H9 (cell line): ENCODE measurements around the gene CCDC18. TPM values are rescaled to one million over a fixed set of nuclear protein-coding genes. Genes with fewer than 3 reads are reported as not detected.

Experiments
- DNase-seq: peaks from one replicate; pipeline ENCODE4 v3.0.0-alpha.2; 2017
- H2AFZ ChIP-seq: one replicate; pipeline ENCODE4 v1.6.1; 2013; ENCODE audit warnings: mild to moderate bottlenecking, low read length, control low read depth, moderate library complexity
- H2AK5ac ChIP-seq: 2 replicates; pipeline ENCODE4 v1.6.1; 2013; ENCODE audit warnings: low read length, control low read depth, mixed read lengths; ENCODE audit not compliant: insufficient read length
- H2BK120ac ChIP-seq: one replicate; pipeline ENCODE4 v1.6.1; 2013; ENCODE audit warnings: low read depth, mild to moderate bottlenecking, low read length, control low read depth, inconsistent platforms; ENCODE audit not compliant: poor library complexity, severe bottlenecking
- H2BK12ac ChIP-seq: 2 replicates; pipeline ENCODE4 v1.6.1; 2013; ENCODE audit warnings: low read length, control low read depth, mixed read lengths, low read depth; ENCODE audit not compliant: insufficient read length
- H2BK15ac ChIP-seq: 2 replicates; pipeline ENCODE4 v1.6.1; 2013; ENCODE audit warnings: low read depth, low read length, control low read depth
- H2BK20ac ChIP-seq: one replicate; pipeline ENCODE4 v1.6.1; 2013; ENCODE audit warnings: low read depth, mild to moderate bottlenecking, low read length, control low read depth, inconsistent platforms; ENCODE audit not compliant: poor library complexity, severe bottlenecking
- H2BK5ac ChIP-seq: 2 replicates; pipeline ENCODE4 v1.6.1; 2013; ENCODE audit warnings: low read length, control low read depth, mixed read lengths; ENCODE audit not compliant: insufficient read length
- H3K14ac ChIP-seq: 2 replicates; pipeline ENCODE4 v1.6.1; 2013; ENCODE audit warnings: low read length, control low read depth; ENCODE audit not compliant: insufficient read depth
- H3K18ac ChIP-seq: 2 replicates; pipeline ENCODE4 v1.6.1; 2013; ENCODE audit warnings: low read depth, mild to moderate bottlenecking, mixed read lengths, low read length, control low read depth; ENCODE audit not compliant: insufficient read length
- H3K23ac ChIP-seq: 2 replicates; pipeline ENCODE4 v1.6.1; 2013; ENCODE audit warnings: low read length, control low read depth, mixed read lengths, low read depth; ENCODE audit not compliant: insufficient read length
- H3K23me2 ChIP-seq: 2 replicates; pipeline ENCODE4 v1.6.1; 2013; ENCODE audit warnings: low read depth, mild to moderate bottlenecking, mixed read lengths, low read length, control low read depth; ENCODE audit not compliant: insufficient read length, poor library complexity, severe bottlenecking
- H3K27ac ChIP-seq: 2 replicates; pipeline ENCODE4 v1.5.1; 2013; ENCODE audit warnings: low read length, control low read depth, mixed read lengths, low read depth; ENCODE audit not compliant: insufficient read length
- H3K27me3 ChIP-seq: 2 replicates; pipeline ENCODE4 v1.6.1; 2013; ENCODE audit warnings: low read length, control low read depth, inconsistent platforms; ENCODE audit not compliant: insufficient read depth
- H3K4ac ChIP-seq: 2 replicates; pipeline ENCODE4 v1.6.1; 2013; ENCODE audit warnings: low read depth, mild to moderate bottlenecking, control low read depth, inconsistent platforms, low read length, moderate library complexity
- H3K4me1 ChIP-seq: 2 replicates; pipeline ENCODE4 v1.6.1; 2013; ENCODE audit warnings: low read length, control low read depth, inconsistent platforms; ENCODE audit not compliant: insufficient read depth
- H3K4me2 ChIP-seq: 2 replicates; pipeline ENCODE4 v1.6.1; 2013; ENCODE audit warnings: low read length, control low read depth, mixed read lengths; ENCODE audit not compliant: insufficient read length, insufficient read depth
- H3K56ac ChIP-seq: 2 replicates; pipeline ENCODE4 v1.6.1; 2013; ENCODE audit warnings: low read depth, mild to moderate bottlenecking, mixed read lengths, low read length, control low read depth; ENCODE audit not compliant: insufficient read length
- H3K79me1 ChIP-seq: 2 replicates; pipeline ENCODE4 v1.6.1; 2013; ENCODE audit warnings: low read depth, mild to moderate bottlenecking, moderate library complexity, low read length, control low read depth, inconsistent platforms; ENCODE audit not compliant: insufficient read depth, poor library complexity, severe bottlenecking
- H3K79me2 ChIP-seq: 2 replicates; pipeline ENCODE4 v1.6.1; 2013; ENCODE audit warnings: low read length, control low read depth, inconsistent platforms; ENCODE audit not compliant: insufficient read depth
- H3K9ac ChIP-seq: 2 replicates; pipeline ENCODE4 v1.6.1; 2013; ENCODE audit warnings: low read length, control low read depth, mixed read lengths; ENCODE audit not compliant: insufficient read length; ENCODE audit errors: extremely low read depth
- H3K9me3 ChIP-seq: one replicate; pipeline ENCODE4 v1.6.1; 2013; ENCODE audit warnings: low read depth, low read length, inconsistent platforms; ENCODE audit not compliant: control insufficient read depth
- H3T11ph ChIP-seq: one replicate; pipeline ENCODE4 v1.6.1; 2013; ENCODE audit warnings: mild to moderate bottlenecking, low read length, control low read depth, inconsistent platforms
- H4K20me1 ChIP-seq: one replicate; pipeline ENCODE4 v1.6.1; 2013; ENCODE audit not compliant: control insufficient read depth, insufficient read length, insufficient read depth
- H4K5ac ChIP-seq: 2 replicates; pipeline ENCODE4 v1.6.1; 2013; ENCODE audit warnings: low read depth, mild to moderate bottlenecking, mixed read lengths, low read length, control low read depth; ENCODE audit not compliant: insufficient read length
- H4K8ac ChIP-seq: replicated peaks from 2 replicates; pipeline ENCODE4 v1.6.1; 2013; ENCODE audit warnings: low read length, control low read depth, mixed read lengths, low read depth; ENCODE audit not compliant: insufficient read length
- H4K91ac ChIP-seq: 2 replicates; pipeline ENCODE4 v1.6.1; 2013; ENCODE audit warnings: low read depth, mild to moderate bottlenecking, moderate library complexity, mixed read lengths, low read length, control low read depth; ENCODE audit not compliant: insufficient read length
- H3K27ac Mint-ChIP-seq, 3 experiments: 2 replicates in 2 of 3; 3 replicates in 1 of 3; pipeline ENCODE4 v1.8.0; 2020 to 2021; ENCODE audit warnings: mixed read lengths in 3 of 3, mild to moderate bottlenecking in 1 of 3, moderate library complexity in 1 of 3
- H3K27me3 Mint-ChIP-seq: 2 replicates; pipeline ENCODE4 v1.8.0; 2021; ENCODE audit warnings: low read depth, mild to moderate bottlenecking, moderate library complexity, mixed read lengths
- H3K36me3 Mint-ChIP-seq, 3 experiments: 2 replicates in 2 of 3; 3 replicates in 1 of 3; pipeline ENCODE4 v1.8.0; 2020 to 2021; ENCODE audit warnings: low read depth in 3 of 3, mixed read lengths in 3 of 3; ENCODE audit not compliant: insufficient read depth in 1 of 3
- H3K4me1 Mint-ChIP-seq, 2 experiments: 2 replicates each; pipeline ENCODE4 v1.8.0; 2020; ENCODE audit warnings: mixed read lengths in 2 of 2
- H3K4me3 Mint-ChIP-seq, 2 experiments: 2 replicates in 1 of 2; 3 replicates in 1 of 2; pipeline ENCODE4 v1.8.0; 2020 to 2021; ENCODE audit warnings: mild to moderate bottlenecking in 2 of 2, mixed read lengths in 2 of 2, moderate library complexity in 1 of 2
- H3K9me3 Mint-ChIP-seq, 2 experiments: 2 replicates in 1 of 2; 3 replicates in 1 of 2; pipeline ENCODE4 v1.8.0; 2020; ENCODE audit warnings: mild to moderate bottlenecking in 2 of 2, mixed read lengths in 2 of 2, moderate library complexity in 1 of 2
- WGBS: extraction: QIAGEN DNeasy Blood & Tissue Kit; methylation state at CpG from one replicate; pipeline ENCODE4 v1.1.7; 2013; ENCODE audit warnings: missing lambda C conversion rate, low lambda C conversion rate, mixed read lengths; ENCODE audit not compliant: insufficient read length; ENCODE audit errors: extremely low coverage; 5-methylcytosine and 5-hydroxymethylcytosine counted together
- total RNA-seq: library from RNA; stranded (reverse); gene quantifications from 2 replicates; pipeline ENCODE4 v1.2.1, GENCODE V29; 2021
- TF ChIP-seq, protein P1 (sequence below): fragments of 200-600 bp; sonication (generic); conservative IDR thresholded peaks from 3 replicates; pipeline ENCODE4 v1.8.0; 2021; ENCODE audit warnings: antibody characterized with exemption, mild to moderate bottlenecking

Gene CCDC18
- total RNA-seq, 1 experiment from 2014 or later = 19.5 TPM

GRCh38 chr1:93148001-93148400 is 32.5 kb upstream of the CCDC18 start:
- no peaks in the 10 kb centered on the region for H3K9me3 ChIP-seq
- H2AK5ac ChIP-seq = no peak overlapping the region
- H3K4ac ChIP-seq = no peak overlapping the region
- no peaks in the 10 kb centered on the region for H3K4me1 ChIP-seq
- Mint-ChIP-seq H3K27ac (peak overlapping the region in 1 of 3 experiments; percentile 39; a peak in 2 of 7 replicates), H3K4me3 (no peak overlapping the region), H3K9me3 (no peaks in the 10 kb centered on the region), H3K4me1 (peaks cover 12% of the 10 kb centered on the region in 2 experiments), H3K36me3 (peaks cover 4 to 10% (median 9%) of the 10 kb centered on the region in 3 experiments; a peak in 6 of 7 replicates), H3K27me3 (no peaks in the 10 kb centered on the region; the same call in 1 of the 2 replicates)
- no peak overlapping the region for H4K8ac ChIP-seq
- no peak overlapping the region for H3K18ac ChIP-seq
- no peaks in the 10 kb centered on the region for H3K23me2 ChIP-seq
- no peak overlapping the region for H3K56ac ChIP-seq
- H4K5ac ChIP-seq = no peak overlapping the region
- H4K20me1 ChIP-seq = no peaks in the 10 kb centered on the region
- no peak overlapping the region for H3T11ph ChIP-seq
- no peak overlapping the region for H2BK5ac ChIP-seq
- no peak overlapping the region for H2BK12ac ChIP-seq
- DNase-seq = no peak
- no peaks in the 10 kb centered on the region for H3K27me3 ChIP-seq
- H3K14ac ChIP-seq = no peak overlapping the region
- H3K23ac ChIP-seq = no peak overlapping the region
- TF ChIP-seq, protein P1, sequence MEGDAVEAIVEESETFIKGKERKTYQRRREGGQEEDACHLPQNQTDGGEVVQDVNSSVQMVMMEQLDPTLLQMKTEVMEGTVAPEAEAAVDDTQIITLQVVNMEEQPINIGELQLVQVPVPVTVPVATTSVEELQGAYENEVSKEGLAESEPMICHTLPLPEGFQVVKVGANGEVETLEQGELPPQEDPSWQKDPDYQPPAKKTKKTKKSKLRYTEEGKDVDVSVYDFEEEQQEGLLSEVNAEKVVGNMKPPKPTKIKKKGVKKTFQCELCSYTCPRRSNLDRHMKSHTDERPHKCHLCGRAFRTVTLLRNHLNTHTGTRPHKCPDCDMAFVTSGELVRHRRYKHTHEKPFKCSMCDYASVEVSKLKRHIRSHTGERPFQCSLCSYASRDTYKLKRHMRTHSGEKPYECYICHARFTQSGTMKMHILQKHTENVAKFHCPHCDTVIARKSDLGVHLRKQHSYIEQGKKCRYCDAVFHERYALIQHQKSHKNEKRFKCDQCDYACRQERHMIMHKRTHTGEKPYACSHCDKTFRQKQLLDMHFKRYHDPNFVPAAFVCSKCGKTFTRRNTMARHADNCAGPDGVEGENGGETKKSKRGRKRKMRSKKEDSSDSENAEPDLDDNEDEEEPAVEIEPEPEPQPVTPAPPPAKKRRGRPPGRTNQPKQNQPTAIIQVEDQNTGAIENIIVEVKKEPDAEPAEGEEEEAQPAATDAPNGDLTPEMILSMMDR = no peak
- H3K9ac ChIP-seq = no peak overlapping the region
- WGBS = no CpG with 5 or more reads among the region's 7 CpGs
- H3K27ac ChIP-seq = no peak overlapping the region
- no peaks in the 10 kb centered on the region for H3K79me1 ChIP-seq
- H2BK20ac ChIP-seq = no peak overlapping the region
- H2AFZ ChIP-seq = no peak overlapping the region
- no peak overlapping the region for H2BK15ac ChIP-seq
- H3K4me2 ChIP-seq = no peak overlapping the region
- H2BK120ac ChIP-seq = no peak overlapping the region
- H4K91ac ChIP-seq = no peak overlapping the region
- peaks cover 3% of the 10 kb centered on the region; the same call in 1 of the 2 replicates for H3K79me2 ChIP-seq
